WERI-Rb-1 (cell line): ENCODE data around the gene DNAJC4.

Experiments used
- DNase-seq: peaks from one replicate; pipeline ENCODE4 v3.0.0-alpha.2; 2020
- H3K27ac ChIP-seq: fragments of 250-450 bp; sonication (Bioruptor Pico); 2 replicates; pipeline ENCODE4 v1.5.1; 2020; ENCODE audit warnings: mild to moderate bottlenecking, moderate library complexity
- H3K27me3 ChIP-seq: fragments of 250-450 bp; sonication (Bioruptor Pico); 2 replicates; pipeline ENCODE4 v1.5.1; 2021; ENCODE audit warnings: mild to moderate bottlenecking, low read depth, moderate library complexity; ENCODE audit not compliant: insufficient read depth, severe bottlenecking
- H3K36me3 ChIP-seq: fragments of 250-450 bp; sonication (Bioruptor Pico); 2 replicates; pipeline ENCODE4 v1.5.1; 2020; ENCODE audit warnings: mild to moderate bottlenecking, moderate library complexity
- H3K4me3 ChIP-seq: 2 replicates; pipeline ENCODE4 v1.5.1; 2011; ENCODE audit warnings: low read depth, mild to moderate bottlenecking, control low read depth, low read length
- H3K9me3 ChIP-seq: fragments of 250-450 bp; sonication (Bioruptor Pico); 2 replicates; pipeline ENCODE4 v1.5.1; 2021; ENCODE audit warnings: mild to moderate bottlenecking, moderate library complexity; ENCODE audit not compliant: severe bottlenecking
- CTCF ChIP-seq: IDR thresholded peaks from 2 replicates; pipeline ENCODE4 v1.5.1; 2011; ENCODE audit warnings: low read depth, mild to moderate bottlenecking, control low read depth, inconsistent platforms, low read length

The DNAJC4 gene

GRCh38 chr11:64258946-64259532, 28.7 kb downstream of the DNAJC4 start:
- DNase-seq: no peak
- H3K4me3 ChIP-seq: no peak overlapping the region
- TF ChIP-seq CTCF: no peak
- H3K27me3 ChIP-seq: no peaks in the 10 kb centered on the region
- no peak overlapping the region for H3K27ac ChIP-seq
- H3K9me3 ChIP-seq: no peaks in the 10 kb centered on the region
- H3K36me3 ChIP-seq: peaks cover 81% of the 10 kb centered on the region

- H3K27me3 ChIP-seq: no peaks in the 10 kb centered on the region
- no peak overlapping the region for H3K27ac ChIP-seq
- no peak for TF ChIP-seq CTCF
- H3K36me3 ChIP-seq: peaks cover 85% of the 10 kb centered on the region
- H3K9me3 ChIP-seq: no peaks in the 10 kb centered on the region
- H3K4me3 ChIP-seq: no peak overlapping the region
- DNase-seq: no peak
Observed at GRCh38 chr11:64259533-64260067, 29.3 kb downstream of the DNAJC4 start.

GRCh38 chr11:64260147-64260708, 29.9 kb downstream of the DNAJC4 start:
- no peak for TF ChIP-seq CTCF
- H3K9me3 ChIP-seq: no peaks in the 10 kb centered on the region
- DNase-seq: no peak
- H3K27ac ChIP-seq: no peak overlapping the region
- no peaks in the 10 kb centered on the region for H3K27me3 ChIP-seq
- no peak overlapping the region for H3K4me3 ChIP-seq
- H3K36me3 ChIP-seq: peaks cover 80% of the 10 kb centered on the region

GRCh38 chr11:64261556-64262080, 31.3 kb downstream of the DNAJC4 start:
- DNase-seq: no peak
- peaks cover 80% of the 10 kb centered on the region for H3K36me3 ChIP-seq
- H3K9me3 ChIP-seq: no peaks in the 10 kb centered on the region
- H3K27me3 ChIP-seq: no peaks in the 10 kb centered on the region
- TF ChIP-seq CTCF: no peak
- H3K27ac ChIP-seq: no peak overlapping the region
- no peak overlapping the region for H3K4me3 ChIP-seq

- DNase-seq: no peak
- peaks cover 80% of the 10 kb centered on the region for H3K36me3 ChIP-seq
- no peaks in the 10 kb centered on the region for H3K9me3 ChIP-seq
- no peak overlapping the region for H3K4me3 ChIP-seq
- TF ChIP-seq CTCF: no peak
- H3K27ac ChIP-seq: no peak overlapping the region
- H3K27me3 ChIP-seq: no peaks in the 10 kb centered on the region
Observed at GRCh38 chr11:64262271-64263002, 32.1 kb downstream of the DNAJC4 start.
